Measurements from ENCODE around the gene BPIFB2. TPM values are rescaled to one million over a fixed set of nuclear protein-coding genes. Genes with fewer than 3 reads are reported as not detected.
A peak's percentile ranks its signal among the peaks of the same experiment; 100 is the strongest.

BPIFB2 gene
- total RNA-seq, 4 donors from 2014 or later = not detected

- Histone ChIP-seq H3K27ac (peak overlapping the region in 1 of 3 donors; percentile 5), H3K36me3 (no peaks in the 10 kb centered on the region), H3K27me3 (no peaks in the 10 kb centered on the region), H3K4me1 (peaks cover 6 to 8% of the 10 kb centered on the region in 2 donors), H3K9me3 (no peaks in the 10 kb centered on the region), H3K4me3 (replicated peaks in 1 of 3) (no peak overlapping the region)
- no peak for DNase-seq
- intact Hi-C loops (cut with DNase I) = no loop called here
- 46 to 55% methylated on average over 9 of the region's 9 CpGs for WGBS, 2 donors
- TF ChIP-seq POLR2A (IDR thresholded peaks at IDR 0.05) = no peak
- TF ChIP-seq, protein P1, sequence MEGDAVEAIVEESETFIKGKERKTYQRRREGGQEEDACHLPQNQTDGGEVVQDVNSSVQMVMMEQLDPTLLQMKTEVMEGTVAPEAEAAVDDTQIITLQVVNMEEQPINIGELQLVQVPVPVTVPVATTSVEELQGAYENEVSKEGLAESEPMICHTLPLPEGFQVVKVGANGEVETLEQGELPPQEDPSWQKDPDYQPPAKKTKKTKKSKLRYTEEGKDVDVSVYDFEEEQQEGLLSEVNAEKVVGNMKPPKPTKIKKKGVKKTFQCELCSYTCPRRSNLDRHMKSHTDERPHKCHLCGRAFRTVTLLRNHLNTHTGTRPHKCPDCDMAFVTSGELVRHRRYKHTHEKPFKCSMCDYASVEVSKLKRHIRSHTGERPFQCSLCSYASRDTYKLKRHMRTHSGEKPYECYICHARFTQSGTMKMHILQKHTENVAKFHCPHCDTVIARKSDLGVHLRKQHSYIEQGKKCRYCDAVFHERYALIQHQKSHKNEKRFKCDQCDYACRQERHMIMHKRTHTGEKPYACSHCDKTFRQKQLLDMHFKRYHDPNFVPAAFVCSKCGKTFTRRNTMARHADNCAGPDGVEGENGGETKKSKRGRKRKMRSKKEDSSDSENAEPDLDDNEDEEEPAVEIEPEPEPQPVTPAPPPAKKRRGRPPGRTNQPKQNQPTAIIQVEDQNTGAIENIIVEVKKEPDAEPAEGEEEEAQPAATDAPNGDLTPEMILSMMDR (IDR thresholded peaks at IDR 0.05) = no peak
These were observed 28.1 kb upstream of the BPIFB2 start for GRCh38 chr20:32979201-32979998.

GRCh38 chr20:32980131-32980941 is 27.2 kb upstream of the BPIFB2 start:
- Histone ChIP-seq H3K4me1 (peaks cover 6 to 8% of the 10 kb centered on the region in 2 donors), H3K9me3 (no peaks in the 10 kb centered on the region), H3K4me3 (replicated peaks in 1 of 3) (no peak overlapping the region), H3K27me3 (no peaks in the 10 kb centered on the region), H3K36me3 (no peaks in the 10 kb centered on the region), H3K27ac (no peak overlapping the region)
- TF ChIP-seq POLR2A (IDR thresholded peaks at IDR 0.05) = no peak
- TF ChIP-seq, protein P1 (IDR thresholded peaks at IDR 0.05) = no peak
- intact Hi-C loops (cut with DNase I) = no loop called here
- 78 to 83% methylated on average over 8 to 12 of the region's 19 CpGs for WGBS, 2 donors
- peak; percentile 90 to 94 for DNase-seq

DNA sequence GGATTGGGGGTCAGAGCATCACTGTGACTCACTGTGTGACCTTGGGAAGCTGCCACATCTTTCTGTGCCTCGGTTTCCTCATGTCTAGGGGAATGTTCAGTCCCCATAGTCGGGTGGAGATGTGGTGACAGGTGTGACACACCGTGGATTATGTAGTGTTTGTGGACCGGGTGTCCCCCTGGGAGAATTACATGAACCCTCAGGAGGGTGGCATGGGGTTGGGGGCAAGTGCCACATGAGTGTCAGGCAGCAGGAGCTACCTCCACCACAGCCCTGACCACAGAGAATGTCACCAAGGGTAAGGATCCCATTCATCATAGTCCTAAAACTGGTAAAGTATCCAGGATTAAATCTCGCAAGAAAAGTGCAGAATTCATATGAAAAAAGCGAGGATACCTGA is 26.5 kb upstream of the BPIFB2 start:
- intact Hi-C loops (cut with DNase I) = no loop called here
- Histone ChIP-seq H3K9me3 (no peaks in the 10 kb centered on the region), H3K4me1 (peaks cover 6 to 8% of the 10 kb centered on the region in 2 donors), H3K27me3 (no peaks in the 10 kb centered on the region), H3K36me3 (no peaks in the 10 kb centered on the region), H3K27ac (no peak overlapping the region), H3K4me3 (replicated peaks in 1 of 3) (no peak overlapping the region)
- no peak for TF ChIP-seq POLR2A (IDR thresholded peaks at IDR 0.05)
- TF ChIP-seq, protein P1 (IDR thresholded peaks at IDR 0.05) = no peak
- DNase-seq = no peak
- 89 to 93% methylated on average over 6 of the region's 6 CpGs for WGBS, 2 donors

DNA sequence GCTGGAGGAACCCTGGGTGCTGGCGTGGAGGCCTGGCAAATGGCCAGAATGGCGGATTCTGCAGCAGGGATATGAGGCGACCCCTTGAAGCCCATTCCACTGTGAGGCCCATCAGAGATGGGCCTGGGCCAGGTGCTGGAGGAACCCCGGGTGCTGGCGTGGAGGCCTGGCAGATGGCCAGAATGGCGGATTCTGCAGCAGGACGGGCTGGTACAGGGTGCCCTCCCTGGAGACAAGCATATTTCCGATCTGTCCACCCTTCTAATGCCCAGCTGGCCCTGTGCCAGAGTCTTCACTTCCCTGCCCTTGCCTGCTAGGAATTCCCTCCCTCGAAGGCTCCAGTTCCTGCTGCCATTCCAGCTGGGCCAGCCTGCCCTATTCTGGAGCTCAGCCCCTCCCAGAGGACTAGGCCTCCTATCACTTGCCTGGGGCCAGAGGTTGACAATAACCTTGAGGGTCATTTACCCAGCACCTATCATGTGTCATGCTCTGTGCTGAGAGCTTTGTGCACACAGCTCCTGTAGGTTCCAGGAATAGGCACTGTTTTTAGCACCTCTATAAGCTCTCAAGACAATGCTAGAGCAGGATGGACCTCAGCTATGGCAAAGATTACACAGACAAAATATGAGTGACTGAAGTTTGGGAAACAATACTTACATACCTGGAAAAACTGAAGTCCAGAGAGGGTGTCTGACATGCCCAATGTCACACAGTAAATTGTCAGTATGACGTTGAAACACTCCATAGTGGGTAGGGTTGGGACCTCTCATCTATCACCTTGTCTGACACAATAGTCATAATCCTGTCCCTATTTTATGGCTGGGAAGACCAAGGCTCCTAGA is 24.7 kb upstream of the BPIFB2 start:
- H3K4me1 ChIP-seq = peaks cover 6 to 8% of the 10 kb centered on the region in 2 donors
- no peaks in the 10 kb centered on the region for H3K27me3 ChIP-seq
- no peak overlapping the region for H3K4me3 ChIP-seq (replicated peaks in 1 of 3)
- H3K9me3 ChIP-seq = no peaks in the 10 kb centered on the region
- peak; percentile 90 to 93 for DNase-seq
- intact Hi-C loops (cut with DNase I) = no loop called here
- TF ChIP-seq, protein P1 (IDR thresholded peaks at IDR 0.05) = no peak
- TF ChIP-seq POLR2A (IDR thresholded peaks at IDR 0.05) = no peak
- peak overlapping the region in 1 of 3 donors; percentile 24 for H3K27ac ChIP-seq
- WGBS, 2 donors = 36 to 53% methylated on average over 5 to 10 of the region's 10 CpGs
- no peaks in the 10 kb centered on the region for H3K36me3 ChIP-seq

All from thyroid gland (tissue), 4 donors.